Common myeloid progenitor, CD34-positive (primary cell): ENCODE results near the gene GALNT9.
"Not testable (repeated sequence)": the region's sequence is repeated elsewhere in the genome, so short reads cannot be mapped to it uniquely, and the experiment has no call there.

Experiments used
- CTCF ChIA-PET: fragments of 350-600 bp; sonication (Branson Sonifier 250); formaldehyde crosslinking; loops from one replicate; lab custom pipeline; 2021; ENCODE audit warnings: antibody characterized with exemption; lab: Charles Lee
- POLR2A ChIA-PET: fragments of 350-600 bp; sonication (Branson Sonifier 250); formaldehyde crosslinking; loops from one replicate; lab custom pipeline; 2021; ENCODE audit warnings: antibody characterized with exemption; lab: Charles Lee
- DNase-seq, 3 donors: peaks; one replicate each; pipeline versions ENCODE4 v3.0.0 to v3.0.0-alpha.2; 2013
- H3K27ac ChIP-seq, 2 experiments: 1 replicate in 1 of 2; 2 replicates in 1 of 2; pipeline ENCODE4 v1.7.0; 2013; ENCODE audit warnings: inconsistent platforms in 2 of 2, low read length in 2 of 2, mild to moderate bottlenecking in 2 of 2, low read depth in 1 of 2, moderate library complexity in 1 of 2; ENCODE audit not compliant: severe bottlenecking in 2 of 2, insufficient read depth in 1 of 2, poor library complexity in 1 of 2
- H3K27me3 ChIP-seq, 5 experiments: replicated peaks in 2 of 5; 1 replicate in 3 of 5; 2 replicates in 2 of 5; pipeline versions ENCODE4 v1.6.1 to v1.7.0; 2013; ENCODE audit warnings: low read length in 4 of 5, mild to moderate bottlenecking in 2 of 5, moderate library complexity in 2 of 5, inconsistent platforms in 1 of 5; ENCODE audit not compliant: insufficient read depth in 5 of 5, control insufficient read depth in 4 of 5
- H3K36me3 ChIP-seq, 4 experiments: 1 replicate in 2 of 4; 2 replicates in 2 of 4; pipeline versions ENCODE4 v1.6.1 to v1.7.0; 2013; ENCODE audit warnings: low read length in 3 of 4, control low read depth in 1 of 4, mild to moderate bottlenecking in 1 of 4; ENCODE audit not compliant: control insufficient read depth in 4 of 4, insufficient read depth in 4 of 4
- H3K4me1 ChIP-seq, 4 experiments: 1 replicate in 3 of 4; 2 replicates in 1 of 4; pipeline versions ENCODE4 v1.6.1 to v1.7.1; 2013; ENCODE audit warnings: low read length in 3 of 4, mild to moderate bottlenecking in 3 of 4, control low read depth in 1 of 4, inconsistent platforms in 1 of 4, moderate library complexity in 1 of 4; ENCODE audit not compliant: control insufficient read depth in 4 of 4, insufficient read depth in 4 of 4; ENCODE audit errors: control extremely low read depth in 1 of 4
- H3K4me3 ChIP-seq, 7 experiments: 1 replicate in 4 of 7; 2 replicates in 3 of 7; pipeline versions ENCODE4 v1.5.1 to v1.7.0; 2013; ENCODE audit warnings: mild to moderate bottlenecking in 7 of 7, low read length in 6 of 7, moderate library complexity in 6 of 7, inconsistent platforms in 2 of 7, low read depth in 2 of 7, control low read depth in 1 of 7; ENCODE audit not compliant: insufficient read depth in 4 of 7, control insufficient read depth in 1 of 7; ENCODE audit errors: extremely low read depth in 1 of 7
- H3K9me3 ChIP-seq, 5 experiments: 1 replicate in 4 of 5; 2 replicates in 1 of 5; pipeline versions ENCODE4 v1.6.1 to v1.7.1; 2013; ENCODE audit warnings: low read length in 4 of 5, mild to moderate bottlenecking in 2 of 5, inconsistent platforms in 1 of 5, low read depth in 1 of 5, moderate library complexity in 1 of 5; ENCODE audit not compliant: control insufficient read depth in 4 of 5, insufficient read depth in 2 of 5; ENCODE audit errors: control extremely low read depth in 1 of 5
- WGBS: methylation state at CpG from one replicate; pipeline ENCODE4 v1.1.5; 2013; ENCODE audit not compliant: insufficient coverage; 5-methylcytosine and 5-hydroxymethylcytosine counted together

Gene GALNT9

DNA sequence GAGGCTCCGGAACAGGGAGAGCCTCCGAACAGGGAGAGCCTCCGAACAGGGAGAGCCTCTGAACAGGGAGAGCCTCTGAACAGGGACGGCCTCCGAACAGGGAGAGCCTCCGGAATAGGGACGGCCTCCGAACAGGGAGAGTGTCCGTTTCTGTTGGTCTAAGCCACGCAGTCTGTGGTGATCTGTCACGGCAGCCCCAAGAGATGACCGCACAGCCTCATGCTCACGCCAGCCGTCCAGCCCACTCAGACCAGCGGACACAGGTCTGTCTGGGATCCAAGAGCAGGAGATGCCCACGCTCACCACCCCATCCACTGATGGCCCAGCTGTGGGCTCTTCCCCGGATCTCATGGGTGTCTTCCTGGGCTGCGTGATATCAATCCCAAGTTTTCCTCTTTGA lies 33.3 kb downstream of the GALNT9 start:
- 94% methylated on average over 17 of the region's 18 CpGs for WGBS
- Histone ChIP-seq H3K9me3 (no peaks in the 10 kb centered on the region), H3K4me1 (no peaks in the 10 kb centered on the region), H3K36me3 (no peaks in the 10 kb centered on the region), H3K27me3 (peaks cover 0 to 23% (median 6%) of the 10 kb centered on the region in 5 experiments), H3K4me3 (no peak overlapping the region), H3K27ac (no peak overlapping the region)
- CTCF ChIA-PET: interaction anchor here (0.6 kb wide), 1 partner anchor 141 kb away, joined by 3 read pairs; no protein-coding TSS in a partner anchor
- POLR2A ChIA-PET: interaction anchor here (0.7 kb wide), 1 partner anchor 114 kb away, joined by 3 read pairs; no protein-coding TSS in a partner anchor
- no peak for DNase-seq

- WGBS: 94% methylated on average over 19 of the region's 24 CpGs
- H3K4me3 ChIP-seq, H3K36me3 ChIP-seq, H3K9me3 ChIP-seq, H3K27ac ChIP-seq, CTCF ChIA-PET, DNase-seq, H3K4me1 ChIP-seq, POLR2A ChIA-PET: not testable (repeated sequence)
- H3K27me3 ChIP-seq: peaks cover 0 to 21% (median 6%) of the 10 kb centered on the region in 5 experiments
Measured at GRCh38 chr12:132295561-132295960, 33.8 kb downstream of the GALNT9 start.

- no peak overlapping the region for H3K4me3 ChIP-seq
- 93% methylated on average over 12 of the region's 18 CpGs for WGBS
- DNase-seq: no peak
- H3K9me3 ChIP-seq: no peaks in the 10 kb centered on the region
- H3K27me3 ChIP-seq: peaks cover 0 to 22% (median 6%) of the 10 kb centered on the region in 5 experiments
- POLR2A ChIA-PET: no interaction called here
- CTCF ChIA-PET: no interaction called here
- H3K27ac ChIP-seq: no peak overlapping the region
- H3K36me3 ChIP-seq: no peaks in the 10 kb centered on the region
- no peaks in the 10 kb centered on the region for H3K4me1 ChIP-seq
Measured at GRCh38 chr12:132295101-132295526, 34.3 kb downstream of the GALNT9 start.

DNA sequence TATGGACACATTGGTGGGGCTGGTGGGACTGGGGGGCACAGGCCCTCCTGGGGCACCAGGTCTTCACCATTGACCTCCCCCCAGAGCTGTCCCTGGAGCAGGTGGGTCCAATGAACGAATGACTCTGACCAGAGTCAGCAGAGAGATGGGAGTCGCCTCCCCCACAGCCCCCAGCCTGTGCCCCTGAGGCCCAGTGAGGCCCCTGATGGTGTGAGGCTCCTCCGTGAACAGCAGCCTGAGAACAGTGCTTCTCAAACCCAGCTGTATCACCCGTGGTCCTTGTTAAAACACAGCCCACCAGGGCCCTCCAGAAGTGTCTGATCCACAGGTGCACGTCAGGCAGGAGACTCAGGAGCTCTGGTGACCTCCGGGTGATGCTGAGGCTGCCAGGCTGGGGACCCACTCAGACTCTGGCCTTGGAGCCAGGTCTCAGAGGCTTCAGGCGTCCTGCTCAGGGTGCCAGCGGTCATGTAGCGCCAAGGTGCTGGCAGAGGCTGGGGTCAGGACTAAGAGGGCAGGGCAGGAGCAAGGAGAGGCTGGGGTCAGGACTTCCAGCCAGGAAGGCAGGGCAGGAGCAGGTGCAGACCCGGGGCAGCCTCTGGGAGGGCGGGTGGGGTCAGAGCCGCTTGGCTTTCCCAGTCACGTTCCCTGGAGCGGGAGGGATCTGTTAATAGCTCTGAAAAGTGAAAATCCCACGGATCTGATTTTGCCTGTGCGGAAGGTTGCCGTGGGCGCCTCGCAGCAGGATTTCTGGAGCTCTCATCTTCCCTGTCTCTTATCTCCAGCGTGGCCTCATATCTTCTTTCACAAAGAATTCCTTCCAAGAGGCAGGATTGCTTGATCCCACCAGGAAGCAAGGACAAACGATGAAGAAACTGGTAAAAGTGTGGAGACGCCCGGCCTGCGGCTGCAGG lies 35.0 kb downstream of the GALNT9 start:
- POLR2A ChIA-PET: no interaction called here
- no peak for DNase-seq
- H3K27ac ChIP-seq: no peak overlapping the region
- no peaks in the 10 kb centered on the region for H3K9me3 ChIP-seq
- no peaks in the 10 kb centered on the region for H3K36me3 ChIP-seq
- WGBS: 90% methylated on average over 24 of the region's 24 CpGs
- H3K4me3 ChIP-seq: no peak overlapping the region
- CTCF ChIA-PET: no interaction called here
- H3K27me3 ChIP-seq: peaks cover 0 to 29% (median 6%) of the 10 kb centered on the region in 5 experiments
- peaks cover 0 to 3% (median 0%) of the 10 kb centered on the region in 4 experiments for H3K4me1 ChIP-seq

GRCh38 chr12:132292328-132293319 lies 36.8 kb downstream of the GALNT9 start:
- Histone ChIP-seq H3K4me1 (peaks cover 0 to 4% (median 0%) of the 10 kb centered on the region in 4 experiments), H3K4me3 (no peak overlapping the region), H3K27ac (no peak overlapping the region), H3K9me3 (no peaks in the 10 kb centered on the region), H3K36me3 (no peaks in the 10 kb centered on the region), H3K27me3 (peaks cover 0 to 47% (median 9%) of the 10 kb centered on the region in 5 experiments)
- 95% methylated on average over 25 of the region's 33 CpGs for WGBS
- POLR2A ChIA-PET: no interaction called here
- CTCF ChIA-PET: interaction anchor here (2.1 kb wide), 1 partner anchor 9 kb away, joined by 4 read pairs; no protein-coding TSS in a partner anchor
- DNase-seq: no peak

GRCh38 chr12:132291402-132292175 lies 37.8 kb downstream of the GALNT9 start:
- WGBS: 94% methylated on average over 15 of the region's 30 CpGs
- Histone ChIP-seq H3K4me3 (no peak overlapping the region), H3K9me3 (no peaks in the 10 kb centered on the region), H3K4me1 (peaks cover 0 to 4% (median 0%) of the 10 kb centered on the region in 4 experiments), H3K36me3 (no peaks in the 10 kb centered on the region), H3K27me3 (peaks cover 0 to 55% (median 10%) of the 10 kb centered on the region in 5 experiments), H3K27ac (no peak overlapping the region)
- CTCF ChIA-PET: interaction anchor here (2.1 kb wide), 1 partner anchor 8 kb away, joined by 4 read pairs; no protein-coding TSS in a partner anchor
- POLR2A ChIA-PET: no interaction called here
- DNase-seq: no peak
